GM12878 (cell line): ENCODE data around the gene NRN1L. TPM values are rescaled to one million over a fixed set of nuclear protein-coding genes. Genes with fewer than 3 reads are reported as not detected.

Experiments
- ATAC-seq: fragments of 200-7000 bp; cut with Tn5 transposase; 3 replicates; pipeline ENCODE4 v1.9.1; 2020; ENCODE audit warnings: mild to moderate bottlenecking, moderate library complexity
- BruUV-seq: library from RNA; stranded (reverse); fragments of 400-500 nt; replicated peaks from 2 replicates; lab custom pipeline; 2021; lab: Mats Ljungman, UMichigan
- CTCF ChIA-PET: fragments of 300-600 bp; sonication (Branson Sonifier 250); formaldehyde crosslinking; extraction: SDS; loops from one replicate; lab custom pipeline; 2021; ENCODE audit warnings: inconsistent platforms; lab: Yijun Ruan, JAX
- POLR2A ChIA-PET: fragments of 350-600 bp; formaldehyde crosslinking; extraction: SDS; loops from one replicate; lab custom pipeline; 2021; ENCODE audit warnings: inconsistent platforms; lab: Charles Lee
- RAD21 ChIA-PET: fragments of 300-600 bp; sonication (Branson Sonifier 250); formaldehyde crosslinking; loops from one replicate; lab custom pipeline; 2023; ENCODE audit warnings: antibody characterized with exemption; ENCODE audit not compliant: unreplicated experiment; lab: Charles Lee
- SMC1A ChIA-PET: fragments of 300-600 bp; sonication (Branson Sonifier 250); formaldehyde crosslinking; loops from one replicate; lab custom pipeline; 2023; ENCODE audit not compliant: unreplicated experiment, uncharacterized antibody; lab: Charles Lee
- DNase-seq: peaks from one replicate; pipeline ENCODE4 v3.0.0-alpha.2; 2011; ENCODE audit warnings: low read depth, low spot score
- FAIRE-seq: peaks from 3 replicates; lab custom pipeline; 2011; peaks lifted over from hg19 to GRCh38; lab: Jason Lieb, UNC
- H2AFZ ChIP-seq: 2 replicates; pipeline ENCODE4 v1.6.0; 2011; ENCODE audit warnings: low read depth, low read length, control low read depth; ENCODE audit not compliant: control insufficient read depth
- H3K27ac ChIP-seq: 2 replicates; pipeline ENCODE4 v1.5.1; 2011; ENCODE audit warnings: control low read depth; ENCODE audit not compliant: control insufficient read depth, insufficient read depth
- H3K27me3 ChIP-seq, 2 experiments: replicated peaks in 1 of 2; 2 replicates each; pipeline versions ENCODE4 v1.6.0 to v1.6.1; 2011; ENCODE audit warnings: low read length in 1 of 2; ENCODE audit not compliant: control insufficient read depth in 2 of 2, insufficient read depth in 2 of 2
- H3K36me3 ChIP-seq, 2 experiments: 2 replicates each; pipeline ENCODE4 v1.5.1; 2011; ENCODE audit warnings: low read length in 1 of 2; ENCODE audit not compliant: control insufficient read depth in 2 of 2, insufficient read depth in 2 of 2
- H3K4me1 ChIP-seq: 2 replicates; pipeline ENCODE4 v1.6.1; 2011; ENCODE audit warnings: mild to moderate bottlenecking, low read length, moderate library complexity, mixed read lengths; ENCODE audit not compliant: control insufficient read depth, insufficient read depth
- H3K4me2 ChIP-seq: 2 replicates; pipeline ENCODE4 v1.6.0; 2011; ENCODE audit warnings: control low read depth; ENCODE audit not compliant: control insufficient read depth, insufficient read depth
- H3K4me3 ChIP-seq: fragments of 200-600 bp; sonication (generic); 2 replicates; pipeline ENCODE4 v1.5.1; 2016
- H3K79me2 ChIP-seq: 2 replicates; pipeline ENCODE4 v1.6.0; 2011; ENCODE audit warnings: low read length; ENCODE audit not compliant: control insufficient read depth, insufficient read depth
- H3K9ac ChIP-seq: 2 replicates; pipeline ENCODE4 v1.8.0; 2011; ENCODE audit warnings: low read length, control low read depth, mixed read lengths; ENCODE audit not compliant: control insufficient read depth, insufficient read depth
- H3K9me3 ChIP-seq: replicated peaks from 3 replicates; pipeline ENCODE4 v1.5.1; 2011; ENCODE audit warnings: mild to moderate bottlenecking, low read length; ENCODE audit not compliant: control insufficient read depth, insufficient read depth
- H4K20me1 ChIP-seq: 2 replicates; pipeline ENCODE4 v1.6.0; 2011; ENCODE audit not compliant: control insufficient read depth, insufficient read depth
- CHD2 ChIP-seq: IDR thresholded peaks from 2 replicates; pipeline ENCODE4 v1.6.1; 2011; ENCODE audit warnings: low read depth, low read length, improper control_type of control experiment, borderline replicate concordance
- FOXM1 ChIP-seq: IDR thresholded peaks from 2 replicates; pipeline ENCODE4 v1.6.1; 2012; ENCODE audit warnings: low read depth, mild to moderate bottlenecking, inconsistent platforms, low read length, moderate library complexity
- HDAC2 ChIP-seq: fragments of 200-600 bp; sonication (generic); IDR thresholded peaks from 2 replicates; pipeline ENCODE4 v1.6.1; 2017
- IRF5 ChIP-seq: fragments of 450-650 bp; IDR thresholded peaks from 2 replicates; pipeline ENCODE4 v1.6.1; 2017; ENCODE audit warnings: borderline replicate concordance
- MTA3 ChIP-seq: IDR thresholded peaks from 2 replicates; pipeline ENCODE4 v1.6.1; 2012; ENCODE audit warnings: low read length, inconsistent platforms, borderline replicate concordance
- PAX8 ChIP-seq: fragments of 450-650 bp; IDR thresholded peaks from 2 replicates; pipeline ENCODE4 v1.6.1; 2017; ENCODE audit warnings: mild to moderate bottlenecking, moderate library complexity
- PKNOX1 ChIP-seq: fragments of 450-650 bp; IDR thresholded peaks from 2 replicates; pipeline ENCODE4 v1.6.1; 2016; ENCODE audit warnings: mild to moderate bottlenecking
- RELB ChIP-seq: fragments of 450-650 bp; IDR thresholded peaks from 2 replicates; pipeline ENCODE4 v1.6.1; 2017; ENCODE audit warnings: low read depth, mild to moderate bottlenecking, moderate library complexity
- SMARCA5 ChIP-seq: fragments of 450-650 bp; IDR thresholded peaks from 2 replicates; pipeline ENCODE4 v1.6.1; 2017; ENCODE audit warnings: mild to moderate bottlenecking
- ZNF274 ChIP-seq: IDR thresholded peaks from one replicate; pipeline ENCODE4 v1.8.0; 2011; ENCODE audit not compliant: insufficient read length, insufficient read depth
- WGBS: methylation state at CpG from one replicate; pipeline ENCODE4 v1.1.6; 2016; ENCODE audit warnings: low lambda C conversion rate; ENCODE audit not compliant: insufficient replicate concordance, insufficient coverage; ENCODE audit errors: missing lambda C conversion rate; 5-methylcytosine and 5-hydroxymethylcytosine counted together
- in situ Hi-C: fragments of 300-500 bp; cut with MboI; formaldehyde crosslinking; loops from 9 replicates; pipeline ENCODE4 v1.14.3; 2018; ENCODE audit warnings: mixed read lengths
- intact Hi-C: fragments of 100-400 bp; cut with micrococcal nuclease; formaldehyde crosslinking; loops from one replicate; pipeline ENCODE4 v1.14.2; 2022; ENCODE audit not compliant: unreplicated experiment
- polyA plus RNA-seq, 11 experiments: library from polyadenylated mRNA; depleted of rRNA in 4 of 11; unstranded in 6 of 11; stranded (reverse) in 5 of 11; fragments of >200 nt; fragmentation: Nextera tagmentation in 4 of 11; fragmentation: Illumina TruSeq in 1 of 11; extraction: Ambion mirVana in 4 of 11; extraction: Trizol in 1 of 11; gene quantifications; 1 replicate in 1 of 11; 2 replicates in 10 of 11; pipeline versions ENCODE4 v1.2.1 to v1.2.3, GENCODE V29; 2011 to 2016; ENCODE audit warnings: inconsistent platforms in 2 of 11, missing spikeins in 2 of 11, low read depth in 1 of 11
- total RNA-seq, 4 experiments: library from RNA; depleted of rRNA in 3 of 4; stranded (reverse); fragments of >200 nt in 3 of 4; fragmentation: Illumina TruSeq in 1 of 4; extraction: Trizol in 1 of 4; gene quantifications; 2 replicates each; pipeline versions ENCODE4 v1.2.1 to v1.2.3, GENCODE V29; 2013 to 2021
- TF ChIP-seq, protein P1 (sequence below): fragments of 450-650 bp; IDR thresholded peaks from 2 replicates; pipeline ENCODE4 v1.6.1; 2016; ENCODE audit warnings: mild to moderate bottlenecking, moderate library complexity, borderline replicate concordance
- TF ChIP-seq, protein P2 (sequence below): fragments of 450-650 bp; IDR thresholded peaks from 2 replicates; pipeline ENCODE4 v1.6.1; 2018; ENCODE audit warnings: borderline replicate concordance, mild to moderate bottlenecking; ENCODE audit not compliant: partially characterized antibody

NRN1L gene
- total and polyA plus RNA-seq, 10 of the 15 experiments (the other 5 are each of a cell fraction or from before 2014, with no cell fraction given): 0.11 to 0.99 (median 0.28) TPM; not detected in 3

DNA sequence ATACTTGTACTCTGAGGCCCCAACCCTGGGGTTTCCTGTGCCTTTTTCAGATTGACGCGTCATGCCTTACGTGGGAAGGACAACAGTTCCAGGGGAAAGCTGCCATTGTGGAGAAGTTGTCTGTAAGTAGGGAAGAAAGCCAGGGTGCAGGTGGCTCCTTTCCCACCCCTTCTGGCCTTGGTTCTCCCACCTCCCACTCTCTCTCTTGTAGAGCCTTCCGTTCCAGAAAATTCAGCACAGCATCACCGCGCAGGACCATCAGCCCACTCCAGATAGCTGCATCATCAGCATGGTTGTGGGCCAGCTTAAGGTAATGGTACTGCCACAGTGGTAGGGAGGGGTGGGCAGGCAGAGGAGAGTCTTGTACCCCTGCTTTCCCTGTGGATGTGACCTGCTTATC lies 16.4 kb upstream of the NRN1L start:
- CTCF ChIA-PET: interaction anchor here (0.6 to 0.7 kb wide), 2 partner anchors 52 to 65 kb away, joined by 3 read pairs; no protein-coding TSS in a partner anchor
- TF ChIP-seq, protein P1, sequence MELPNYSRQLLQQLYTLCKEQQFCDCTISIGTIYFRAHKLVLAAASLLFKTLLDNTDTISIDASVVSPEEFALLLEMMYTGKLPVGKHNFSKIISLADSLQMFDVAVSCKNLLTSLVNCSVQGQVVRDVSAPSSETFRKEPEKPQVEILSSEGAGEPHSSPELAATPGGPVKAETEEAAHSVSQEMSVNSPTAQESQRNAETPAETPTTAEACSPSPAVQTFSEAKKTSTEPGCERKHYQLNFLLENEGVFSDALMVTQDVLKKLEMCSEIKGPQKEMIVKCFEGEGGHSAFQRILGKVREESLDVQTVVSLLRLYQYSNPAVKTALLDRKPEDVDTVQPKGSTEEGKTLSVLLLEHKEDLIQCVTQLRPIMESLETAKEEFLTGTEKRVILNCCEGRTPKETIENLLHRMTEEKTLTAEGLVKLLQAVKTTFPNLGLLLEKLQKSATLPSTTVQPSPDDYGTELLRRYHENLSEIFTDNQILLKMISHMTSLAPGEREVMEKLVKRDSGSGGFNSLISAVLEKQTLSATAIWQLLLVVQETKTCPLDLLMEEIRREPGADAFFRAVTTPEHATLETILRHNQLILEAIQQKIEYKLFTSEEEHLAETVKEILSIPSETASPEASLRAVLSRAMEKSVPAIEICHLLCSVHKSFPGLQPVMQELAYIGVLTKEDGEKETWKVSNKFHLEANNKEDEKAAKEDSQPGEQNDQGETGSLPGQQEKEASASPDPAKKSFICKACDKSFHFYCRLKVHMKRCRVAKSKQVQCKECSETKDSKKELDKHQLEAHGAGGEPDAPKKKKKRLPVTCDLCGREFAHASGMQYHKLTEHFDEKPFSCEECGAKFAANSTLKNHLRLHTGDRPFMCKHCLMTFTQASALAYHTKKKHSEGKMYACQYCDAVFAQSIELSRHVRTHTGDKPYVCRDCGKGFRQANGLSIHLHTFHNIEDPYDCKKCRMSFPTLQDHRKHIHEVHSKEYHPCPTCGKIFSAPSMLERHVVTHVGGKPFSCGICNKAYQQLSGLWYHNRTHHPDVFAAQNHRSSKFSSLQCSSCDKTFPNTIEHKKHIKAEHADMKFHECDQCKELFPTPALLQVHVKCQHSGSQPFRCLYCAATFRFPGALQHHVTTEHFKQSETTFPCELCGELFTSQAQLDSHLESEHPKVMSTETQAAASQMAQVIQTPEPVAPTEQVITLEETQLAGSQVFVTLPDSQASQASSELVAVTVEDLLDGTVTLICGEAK: no peak
- no peak for TF ChIP-seq CHD2
- TF ChIP-seq, protein P2, sequence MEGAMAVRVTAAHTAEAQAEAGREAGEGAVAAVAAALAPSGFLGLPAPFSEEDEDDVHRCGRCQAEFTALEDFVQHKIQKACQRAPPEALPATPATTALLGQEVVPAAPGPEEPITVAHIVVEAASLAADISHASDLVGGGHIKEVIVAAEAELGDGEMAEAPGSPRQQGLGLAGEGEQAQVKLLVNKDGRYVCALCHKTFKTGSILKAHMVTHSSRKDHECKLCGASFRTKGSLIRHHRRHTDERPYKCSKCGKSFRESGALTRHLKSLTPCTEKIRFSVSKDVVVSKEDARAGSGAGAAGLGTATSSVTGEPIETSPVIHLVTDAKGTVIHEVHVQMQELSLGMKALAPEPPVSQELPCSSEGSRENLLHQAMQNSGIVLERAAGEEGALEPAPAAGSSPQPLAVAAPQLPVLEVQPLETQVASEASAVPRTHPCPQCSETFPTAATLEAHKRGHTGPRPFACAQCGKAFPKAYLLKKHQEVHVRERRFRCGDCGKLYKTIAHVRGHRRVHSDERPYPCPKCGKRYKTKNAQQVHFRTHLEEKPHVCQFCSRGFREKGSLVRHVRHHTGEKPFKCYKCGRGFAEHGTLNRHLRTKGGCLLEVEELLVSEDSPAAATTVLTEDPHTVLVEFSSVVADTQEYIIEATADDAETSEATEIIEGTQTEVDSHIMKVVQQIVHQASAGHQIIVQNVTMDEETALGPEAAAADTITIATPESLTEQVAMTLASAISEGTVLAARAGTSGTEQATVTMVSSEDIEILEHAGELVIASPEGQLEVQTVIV: no peak
- TF ChIP-seq PAX8: no peak
- no peak for TF ChIP-seq RELB
- no peak for TF ChIP-seq IRF5
- TF ChIP-seq HDAC2: no peak
- TF ChIP-seq FOXM1: no peak
- no peak for TF ChIP-seq ZNF274
- TF ChIP-seq MTA3: no peak
- no peak for TF ChIP-seq SMARCA5
- TF ChIP-seq PKNOX1: no peak
- TF ChIP-seq, all 136 proteins: peak for 0
- Histone ChIP-seq H3K27me3 (no peaks in the 10 kb centered on the region), H3K36me3 (peaks cover 18 to 29% of the 10 kb centered on the region in 2 experiments), H3K9ac (no peak overlapping the region), H3K4me1 (peaks cover 4% of the 10 kb centered on the region), H2AFZ (no peak overlapping the region), H4K20me1 (no peaks in the 10 kb centered on the region), H3K27ac (no peak overlapping the region), H3K4me3 (no peak overlapping the region), H3K4me2 (no peak overlapping the region), H3K79me2 (peaks cover 4% of the 10 kb centered on the region), H3K9me3 (no peaks in the 10 kb centered on the region)
- FAIRE-seq: no peak
- no peak for ATAC-seq
- 96% methylated on average over 6 of the region's 6 CpGs for WGBS
- no peak for DNase-seq
- SMC1A ChIA-PET: no interaction called here
- in situ Hi-C loops (no loop called here), intact Hi-C loops (no loop called here)
- BruUV-seq: no TSS peak
- RAD21 ChIA-PET: interaction anchor here (0.7 kb wide), 1 partner anchor 53 kb away, joined by 3 read pairs; no protein-coding TSS in a partner anchor
- POLR2A ChIA-PET: interaction anchor here (0.8 kb wide), 1 partner anchor 11 kb away, joined by 3 read pairs; no protein-coding TSS in a partner anchor
